Raji (cell line): ENCODE data around the gene CR1L.
A peak's percentile ranks its signal among the peaks of the same experiment; 100 is the strongest.

ENCODE experiments used
- POLR2A ChIP-seq: IDR thresholded peaks from 2 replicates; pipeline ENCODE4 v1.6.1; 2011; ENCODE audit warnings: low read depth, low read length, control low read depth; ENCODE audit not compliant: insufficient read depth

The CR1L gene

DNA sequence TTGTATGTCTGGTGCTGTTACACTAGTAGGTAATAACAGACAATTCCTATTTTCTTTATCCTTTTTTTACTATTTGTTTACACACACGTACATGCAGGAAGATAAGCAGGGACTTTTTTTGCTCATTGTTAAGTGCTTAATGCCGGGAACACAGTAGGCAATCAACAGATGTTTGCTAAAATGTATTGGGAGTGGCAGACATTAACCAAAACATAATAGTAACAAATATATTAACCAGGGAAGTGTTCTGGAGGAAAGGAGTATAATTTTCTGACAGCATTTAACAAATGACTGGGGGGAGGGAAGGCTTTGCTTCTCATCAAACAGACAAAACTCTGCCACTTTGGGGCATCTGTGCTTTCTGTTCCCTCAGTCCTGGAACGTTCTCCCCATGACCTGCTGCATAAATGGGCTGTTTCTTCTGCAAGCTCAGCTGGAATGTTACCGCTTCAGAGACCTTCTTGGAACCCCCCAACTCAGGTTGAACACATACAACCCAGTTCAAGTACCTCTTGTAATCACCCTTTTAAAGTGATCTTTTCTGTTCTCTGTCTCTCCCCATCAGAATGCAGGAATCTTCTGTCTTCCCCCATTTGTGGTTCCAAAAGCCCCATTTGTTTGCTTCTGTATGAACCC lies 2.1 kb downstream of the CR1L start:
- TF ChIP-seq POLR2A = no peak

DNA sequence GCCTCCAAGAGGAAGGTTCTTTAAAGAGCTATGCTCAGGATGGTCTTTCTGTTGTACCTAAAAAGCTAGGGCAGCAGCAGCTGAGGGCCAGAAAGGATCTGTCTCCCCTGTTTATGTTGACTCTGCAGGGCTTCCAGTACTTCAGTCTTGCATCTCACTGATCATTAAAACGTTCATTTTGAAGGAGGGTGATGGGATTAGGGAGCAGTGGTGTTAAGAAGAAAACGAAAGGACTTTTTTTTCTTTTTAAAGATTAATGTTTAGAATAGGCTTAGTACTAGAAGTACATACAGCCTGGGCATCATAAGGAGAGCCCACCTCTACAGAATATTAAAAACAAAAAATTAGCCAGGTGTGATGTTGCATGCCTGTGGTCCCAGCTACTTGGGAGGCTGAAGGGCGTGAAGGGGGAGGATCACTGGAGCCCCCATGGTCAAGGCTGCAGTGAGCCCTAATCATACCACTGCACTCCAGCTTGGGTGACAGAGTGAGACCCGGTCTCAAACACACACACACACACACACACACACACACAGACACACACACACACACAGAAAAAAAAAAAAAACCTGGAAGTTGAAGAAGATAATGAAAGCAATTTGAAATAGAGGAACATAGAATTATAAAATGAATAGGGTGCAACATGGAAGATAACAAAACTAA lies 2.9 kb downstream of the CR1L start:
- no peak for TF ChIP-seq POLR2A

DNA sequence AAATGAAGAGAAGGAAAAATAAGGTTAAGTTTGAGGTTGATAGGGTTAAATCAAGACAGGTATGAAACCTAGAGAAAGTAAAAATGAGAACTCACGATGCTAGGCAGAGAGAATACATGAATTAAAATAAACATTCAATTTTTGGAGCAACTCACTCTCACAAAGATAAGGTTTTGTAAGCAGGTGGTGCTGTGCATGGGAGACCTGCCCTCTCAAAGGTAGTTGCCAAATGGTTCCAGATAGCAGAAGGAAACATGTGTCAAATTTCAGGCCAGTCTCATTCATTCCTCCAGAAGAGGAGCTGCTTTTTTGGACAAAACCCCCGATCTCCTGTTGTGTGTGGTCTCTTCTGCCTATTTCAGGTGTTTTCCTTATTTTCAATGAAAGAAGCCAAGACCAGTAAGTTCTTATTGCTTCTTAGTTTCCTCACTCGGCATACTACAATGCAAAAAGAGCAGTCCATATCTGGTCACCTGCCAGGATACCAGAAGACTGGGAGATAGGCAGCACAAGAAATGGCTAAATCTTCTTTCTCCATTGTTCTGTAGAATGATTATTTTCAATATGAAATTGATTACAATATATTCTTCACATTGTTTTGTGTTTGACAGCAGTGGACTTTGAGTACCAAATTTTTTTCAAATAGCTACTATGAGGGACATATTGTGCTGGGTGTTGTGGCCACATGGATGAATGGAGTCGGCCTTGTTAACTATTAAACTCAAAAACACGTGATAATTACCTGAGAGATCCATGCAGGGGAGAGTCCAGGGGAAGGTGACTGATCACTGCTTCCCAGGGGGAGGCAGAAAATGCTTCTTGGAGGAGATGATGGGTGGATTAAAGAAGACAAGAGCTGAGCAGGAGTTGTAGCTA lies 3.6 kb downstream of the CR1L start:
- no peak for TF ChIP-seq POLR2A

DNA sequence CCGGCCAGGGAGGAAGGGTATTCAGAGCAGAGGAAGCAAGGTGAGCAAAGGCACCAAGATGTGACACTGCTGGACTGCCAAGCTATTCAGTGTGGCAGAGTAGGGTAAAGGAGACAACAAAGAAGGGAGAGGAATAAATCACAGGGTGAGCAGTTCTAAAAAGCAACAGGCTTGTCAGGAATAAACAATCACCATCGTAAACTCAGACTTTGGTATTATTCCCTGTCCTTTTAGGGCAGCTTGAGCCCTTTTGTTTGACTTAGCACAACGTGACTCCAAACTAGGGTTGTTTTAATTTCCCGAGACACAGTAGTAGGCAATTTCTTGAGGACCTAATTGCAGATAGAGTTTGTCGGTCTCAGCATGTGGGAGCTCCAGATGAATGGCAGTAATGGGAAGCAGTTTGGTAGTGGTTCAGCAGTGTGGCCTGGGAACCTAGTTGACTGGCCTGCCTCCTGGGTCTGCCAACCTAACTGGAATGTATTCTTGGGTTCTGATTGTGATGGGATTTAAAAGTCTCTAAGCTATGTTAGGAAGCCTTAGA lies 4.3 kb downstream of the CR1L start:
- no peak for TF ChIP-seq POLR2A

DNA sequence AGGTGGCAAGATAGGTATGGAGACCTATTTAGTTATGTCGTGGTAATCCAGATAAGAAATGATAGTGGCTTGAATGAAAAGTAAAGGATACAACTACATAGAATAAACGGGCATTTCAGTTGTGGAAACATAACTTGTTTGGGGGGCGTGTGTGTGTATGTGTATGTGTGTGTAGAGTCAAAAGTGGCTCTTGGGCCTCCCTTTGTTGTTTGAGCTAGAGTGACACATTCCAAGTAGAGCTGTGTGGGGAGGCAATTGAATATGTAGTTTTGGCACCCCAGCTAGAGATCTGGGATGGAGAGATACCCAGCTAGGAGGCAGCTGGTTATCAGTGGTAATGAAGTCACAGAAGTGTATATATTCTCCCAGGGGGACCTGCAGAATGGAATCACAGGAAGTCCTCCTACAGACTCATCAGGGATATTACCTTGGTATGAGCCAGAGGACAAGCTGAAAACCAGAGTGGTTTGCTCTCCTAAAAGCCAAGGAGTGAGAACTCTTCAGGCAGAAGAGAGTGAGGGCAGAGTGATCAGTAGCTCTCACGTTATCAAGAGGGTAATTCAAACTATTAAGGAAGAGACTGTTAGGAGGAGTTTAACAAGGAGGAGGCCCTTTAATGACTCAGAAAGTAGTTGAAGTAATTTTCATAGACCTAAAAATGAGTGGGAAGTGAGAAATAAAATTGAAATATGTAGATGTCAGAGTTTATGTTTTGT lies 5.1 kb downstream of the CR1L start:
- no peak for TF ChIP-seq POLR2A

- no peak for TF ChIP-seq POLR2A
Measured at GRCh38 chr1:207651583-207651982, 6.7 kb downstream of the CR1L start.

GRCh38 chr1:207654320-207654719 lies 9.4 kb downstream of the CR1L start:
- TF ChIP-seq POLR2A = no peak

GRCh38 chr1:207658408-207658807 lies 13.5 kb downstream of the CR1L start:
- TF ChIP-seq POLR2A = no peak

DNA sequence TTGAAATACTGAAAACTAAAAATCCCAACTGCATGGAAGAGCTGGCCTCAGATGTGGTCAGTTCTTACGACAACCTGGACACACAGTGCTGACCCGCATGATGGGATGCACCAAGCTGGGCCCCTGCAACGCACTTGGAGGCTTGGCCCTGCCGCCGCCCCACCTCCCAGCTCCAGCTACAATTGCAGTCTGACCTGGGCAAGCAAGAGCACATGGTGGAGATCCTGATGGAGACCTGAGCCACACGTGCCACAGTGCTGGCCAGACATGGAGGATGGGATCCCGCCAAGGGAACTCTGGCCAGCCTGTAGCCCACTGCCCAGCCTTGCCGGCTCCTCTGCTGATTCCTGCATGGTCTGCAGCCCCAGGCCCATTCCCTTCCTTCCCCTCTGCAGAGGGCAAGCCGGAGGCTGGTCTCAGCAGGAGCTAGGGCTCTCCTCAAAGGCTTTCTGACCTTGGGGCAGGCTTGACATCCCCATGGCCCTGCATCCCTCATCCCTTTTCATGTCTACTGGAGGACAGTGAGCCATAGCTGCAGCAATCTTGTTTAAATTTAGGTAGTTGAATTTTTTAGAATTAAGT lies 14.1 kb downstream of the CR1L start:
- no peak for TF ChIP-seq POLR2A

GRCh38 chr1:207659545-207660153 lies 14.7 kb downstream of the CR1L start:
- TF ChIP-seq POLR2A = no peak

DNA sequence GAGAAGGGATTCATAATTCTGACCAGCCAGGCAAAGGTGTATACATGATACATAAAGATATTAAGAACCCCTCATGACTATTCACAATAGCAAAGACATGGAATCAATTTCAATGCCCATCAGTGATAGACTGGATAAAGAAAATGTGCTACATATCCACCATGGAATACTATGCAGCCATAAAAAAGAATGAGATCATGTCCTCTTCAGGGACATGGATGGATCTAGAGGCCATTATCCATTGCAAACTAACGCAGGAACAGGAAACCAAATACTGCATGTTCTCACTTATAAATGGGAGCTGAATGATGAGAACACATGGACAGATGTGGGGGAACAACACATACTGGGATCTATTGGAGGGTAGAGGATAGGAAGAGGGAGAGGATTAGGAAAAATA lies 21.4 kb downstream of the CR1L start:
- no peak for TF ChIP-seq POLR2A

DNA sequence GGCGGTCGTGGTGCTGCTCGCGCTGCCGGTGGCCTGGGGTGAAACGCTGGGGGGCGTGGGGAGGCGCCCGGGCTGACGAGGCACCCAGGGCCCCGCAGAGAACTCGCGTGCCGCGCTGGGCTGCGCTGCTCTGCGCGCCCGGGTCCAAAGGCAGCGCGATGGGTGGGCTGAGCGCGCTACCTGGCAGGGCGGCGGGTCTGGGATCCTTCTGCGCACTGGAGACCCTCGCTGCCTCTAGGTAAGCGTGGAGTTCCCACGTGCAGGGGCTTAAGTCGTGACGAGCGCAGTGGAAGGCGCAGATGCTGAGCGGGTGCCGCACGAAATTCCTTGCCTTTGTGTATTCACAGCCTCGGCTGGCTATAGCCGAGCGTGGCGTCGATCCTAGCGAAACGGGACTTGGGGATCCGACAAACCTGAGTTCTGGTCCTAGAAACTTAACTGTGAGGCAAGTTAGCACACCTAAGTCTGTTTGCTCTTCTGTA lies 24.6 kb downstream of the CR1L start:
- no peak for TF ChIP-seq POLR2A

DNA sequence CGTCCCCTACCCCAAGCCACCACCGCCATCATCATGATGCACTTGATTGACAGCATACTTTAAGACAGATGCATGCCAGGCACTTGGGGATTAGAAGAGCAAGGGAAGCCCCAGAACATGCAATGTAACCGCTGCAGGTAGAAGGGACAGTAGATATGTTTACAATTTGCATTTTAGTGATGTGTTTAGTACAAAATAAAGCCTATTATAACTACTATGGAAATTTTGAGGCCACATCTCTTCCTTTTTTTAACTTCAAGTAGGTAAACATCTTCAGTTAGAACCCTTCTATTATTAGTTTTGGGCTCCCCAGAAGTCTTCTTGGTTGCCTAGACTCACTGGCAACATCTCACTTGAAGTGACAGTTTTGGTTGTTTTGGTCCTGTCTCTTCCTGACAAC lies 25.3 kb downstream of the CR1L start:
- peak; percentile 26; the same call in 1 of the 2 replicates for TF ChIP-seq POLR2A

GRCh38 chr1:207670997-207671396 lies 26.1 kb downstream of the CR1L start:
- no peak; the same call in 1 of the 2 replicates for TF ChIP-seq POLR2A
